Measurements from ENCODE around the gene PRDM1. TPM values are rescaled to one million over a fixed set of nuclear protein-coding genes. Genes with fewer than 3 reads are reported as not detected.

PRDM1 gene
- total RNA-seq, 1 donor from 2014 or later: 103 TPM

DNA sequence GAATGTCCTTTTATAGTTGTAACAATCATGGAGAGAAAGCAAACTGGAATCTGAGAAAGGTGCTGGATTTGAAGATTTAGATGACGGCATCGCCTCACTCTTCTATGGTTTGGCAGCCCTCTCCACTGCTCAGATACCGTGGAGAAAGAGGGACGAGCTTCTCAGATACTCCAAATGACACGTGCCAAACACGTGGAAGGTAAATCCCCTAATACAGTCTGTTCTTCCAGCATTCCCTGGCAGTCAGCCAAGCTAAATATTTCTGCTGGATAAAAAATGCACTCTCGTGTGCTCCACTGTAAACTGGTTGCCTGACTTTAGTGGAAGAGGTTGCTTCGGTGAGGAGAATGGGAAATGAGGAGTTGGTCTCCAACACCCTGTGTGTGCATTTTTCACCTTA lies 16.7 kb upstream of the PRDM1 start:
- intact Hi-C loops (cut with micrococcal nuclease): no loop called here

DNA sequence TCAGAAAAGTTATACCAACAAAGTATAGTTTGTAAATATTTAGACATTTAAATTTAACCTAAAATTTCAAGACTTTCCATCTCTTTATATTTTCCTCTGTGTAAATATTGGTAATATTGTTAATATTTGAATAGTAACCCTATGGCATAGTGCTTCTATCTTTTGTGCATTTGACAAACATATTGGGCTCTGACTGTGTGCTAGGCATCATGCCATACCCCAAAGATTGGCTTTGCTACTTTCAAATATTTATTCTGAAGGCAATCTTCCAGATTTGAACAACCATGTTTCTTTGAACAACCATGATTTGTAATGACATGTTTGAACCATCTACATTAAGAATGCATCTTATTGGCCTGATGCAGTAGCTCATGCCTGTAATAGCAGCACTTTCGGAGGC lies 15.5 kb upstream of the PRDM1 start:
- intact Hi-C loops (cut with micrococcal nuclease): no loop called here

GRCh38 chr6:106072501-106073090 lies 13.5 kb upstream of the PRDM1 start:
- intact Hi-C loops (cut with micrococcal nuclease): no loop called here

DNA sequence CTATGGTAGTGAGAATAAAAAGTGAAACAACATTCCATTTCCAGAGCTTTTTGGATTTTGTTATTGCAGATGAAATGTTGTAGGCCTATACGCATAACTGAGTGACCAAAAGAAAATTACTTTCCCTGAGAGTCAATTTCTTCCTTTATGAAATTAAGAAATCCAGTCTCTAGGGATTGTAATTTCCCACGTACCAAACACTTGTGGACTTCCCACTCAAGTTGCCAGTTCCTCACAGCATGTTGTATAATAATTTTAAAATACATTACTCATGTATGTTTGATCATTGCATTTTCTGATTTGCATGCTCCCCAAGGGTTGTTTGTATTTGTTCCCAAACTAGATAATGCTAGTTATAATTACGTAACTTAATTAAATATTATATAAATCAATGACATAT lies 12.0 kb upstream of the PRDM1 start:
- intact Hi-C loops (cut with micrococcal nuclease): no loop called here

DNA sequence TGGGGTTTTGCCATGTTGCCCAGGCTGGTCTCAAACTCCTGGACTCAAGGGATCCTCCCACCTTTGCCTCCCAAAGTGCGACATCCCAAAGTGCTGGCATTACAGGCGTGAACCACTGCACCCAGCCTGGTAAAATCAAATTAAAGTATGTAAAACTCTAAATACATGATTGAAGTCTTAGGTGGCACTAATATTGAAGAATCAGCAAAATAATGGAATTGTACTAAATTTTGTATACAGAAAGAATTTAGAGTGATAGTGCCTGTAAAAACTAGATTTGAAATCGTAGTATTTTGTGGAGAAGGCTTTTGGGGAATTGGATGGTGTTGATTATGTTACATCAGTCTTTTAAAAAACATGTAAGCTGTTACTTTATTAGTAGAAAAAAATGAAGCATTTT lies 10.0 kb upstream of the PRDM1 start:
- intact Hi-C loops (cut with micrococcal nuclease): no loop called here

- intact Hi-C loops (cut with micrococcal nuclease): no loop called here
Measured at GRCh38 chr6:106077170-106077569, 9.0 kb upstream of the PRDM1 start.

DNA sequence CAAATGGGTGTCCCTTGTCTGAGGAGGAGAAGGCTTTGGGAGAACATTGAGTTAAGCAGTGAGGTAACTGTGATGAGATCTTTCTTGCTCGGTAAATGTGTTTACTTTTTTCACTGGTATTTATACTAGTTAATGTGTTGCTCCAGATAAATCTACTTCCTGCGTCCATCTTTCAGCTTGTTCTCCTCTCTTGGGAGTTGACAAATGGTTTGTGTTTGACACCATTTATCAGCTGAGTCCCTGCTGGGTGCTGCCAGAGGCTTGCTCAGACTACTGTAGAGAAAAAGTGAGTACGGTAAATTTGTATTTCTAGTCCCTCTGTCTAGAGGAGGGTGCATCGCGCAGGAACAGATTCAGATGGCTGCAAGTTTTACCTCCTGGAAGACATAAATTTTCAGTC lies 8.3 kb upstream of the PRDM1 start:
- intact Hi-C loops (cut with micrococcal nuclease): no loop called here

- intact Hi-C loops (cut with micrococcal nuclease): no loop called here
Measured at GRCh38 chr6:106079961-106080762, 6.0 kb upstream of the PRDM1 start.

DNA sequence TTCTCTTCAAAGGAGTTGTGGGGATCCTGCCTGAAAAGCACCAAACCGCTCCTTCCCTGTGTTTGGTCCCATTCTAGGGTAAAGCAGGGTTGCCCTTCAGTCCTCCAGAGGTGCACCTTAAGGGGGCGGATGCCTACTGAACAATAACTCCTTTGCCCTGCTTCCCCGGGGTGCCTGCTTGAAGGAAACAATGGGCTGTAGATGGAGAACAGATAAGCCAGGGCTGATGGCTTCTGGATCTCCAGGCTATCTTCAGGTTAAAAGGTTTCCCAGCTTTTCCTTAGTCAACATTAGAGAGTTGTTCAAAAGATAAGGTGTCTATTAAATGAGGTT lies 5.4 kb upstream of the PRDM1 start:
- intact Hi-C loops (cut with micrococcal nuclease): no loop called here

GRCh38 chr6:106081715-106082114 lies 4.4 kb upstream of the PRDM1 start:
- intact Hi-C loops (cut with micrococcal nuclease): no loop called here

GRCh38 chr6:106082735-106083398 lies 3.3 kb upstream of the PRDM1 start:
- intact Hi-C loops (cut with micrococcal nuclease): no loop called here

DNA sequence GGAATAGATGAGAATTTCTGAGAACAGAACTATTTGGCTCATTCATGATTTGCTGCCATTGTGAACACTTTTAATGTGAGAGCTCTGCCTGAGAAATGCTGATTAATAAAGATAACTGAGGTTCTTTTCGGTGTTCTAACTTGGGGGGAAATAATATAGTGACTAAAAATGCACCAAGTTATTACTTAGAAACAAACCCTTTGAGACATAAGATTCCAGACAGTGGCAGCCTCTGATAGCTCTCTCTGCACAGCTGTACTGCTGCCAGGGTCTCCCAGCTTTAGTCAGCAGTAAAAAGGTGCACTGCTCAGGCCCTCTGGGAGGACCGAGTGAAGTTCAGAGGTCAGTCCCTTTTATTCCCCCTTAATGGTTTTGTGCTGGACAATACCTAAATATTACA lies 2.5 kb upstream of the PRDM1 start:
- intact Hi-C loops (cut with micrococcal nuclease): no loop called here

GRCh38 chr6:106084106-106084988 lies 1.8 kb upstream of the PRDM1 start:
- intact Hi-C loops (cut with micrococcal nuclease): no loop called here

DNA sequence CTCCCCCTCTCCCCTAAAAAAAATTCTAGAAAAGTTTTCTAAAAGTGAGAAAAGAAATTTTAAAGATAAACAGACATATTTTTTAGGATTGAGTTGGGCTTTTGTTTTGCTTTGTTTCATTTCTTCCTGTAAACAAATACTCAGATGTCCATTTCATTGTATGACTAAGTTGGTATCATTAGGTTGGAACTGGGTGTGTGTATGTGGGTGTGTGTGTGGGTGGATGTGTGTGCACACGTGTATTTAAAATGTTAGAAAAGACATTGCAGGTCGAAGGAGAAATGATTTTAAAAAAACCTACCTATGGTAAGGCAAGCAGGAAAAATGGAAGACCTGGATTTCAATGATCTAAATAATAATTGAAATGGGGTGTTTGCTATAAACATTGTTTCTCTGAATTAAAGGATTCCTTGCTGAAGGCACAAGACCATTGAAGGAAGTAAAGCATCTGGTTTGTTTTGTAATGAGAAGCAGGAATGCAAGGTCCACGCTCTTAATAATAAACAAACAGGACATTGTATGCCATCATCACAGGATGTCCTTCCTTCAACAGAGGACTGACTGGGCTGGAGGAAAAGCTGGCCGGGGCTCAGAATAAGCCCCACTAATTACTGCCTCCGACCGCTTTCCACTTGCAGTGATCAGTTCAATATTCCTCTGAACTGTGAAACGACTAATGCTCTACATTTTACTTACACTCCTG lies 996 bp upstream of the PRDM1 start:
- intact Hi-C loops (cut with micrococcal nuclease): no loop called here

- intact Hi-C loops (cut with micrococcal nuclease): no loop called here
Measured at GRCh38 chr6:106085692-106085983, 498 bp upstream of the PRDM1 start.

- intact Hi-C loops (cut with micrococcal nuclease): loop anchor here (1.0 to 2.0 kb wide), 14 partner anchors 11 to 602 kb away; no protein-coding TSS in a partner anchor
Measured at GRCh38 chr6:106086814-106087175, 659 bp downstream of the PRDM1 start.

GRCh38 chr6:106087548-106088325 lies 1.6 kb downstream of the PRDM1 start:
- intact Hi-C loops (cut with micrococcal nuclease): loop anchor here (2.0 kb wide), 3 partner anchors 213 to 293 kb away; partner anchors contain the start of gene ATG5

DNA sequence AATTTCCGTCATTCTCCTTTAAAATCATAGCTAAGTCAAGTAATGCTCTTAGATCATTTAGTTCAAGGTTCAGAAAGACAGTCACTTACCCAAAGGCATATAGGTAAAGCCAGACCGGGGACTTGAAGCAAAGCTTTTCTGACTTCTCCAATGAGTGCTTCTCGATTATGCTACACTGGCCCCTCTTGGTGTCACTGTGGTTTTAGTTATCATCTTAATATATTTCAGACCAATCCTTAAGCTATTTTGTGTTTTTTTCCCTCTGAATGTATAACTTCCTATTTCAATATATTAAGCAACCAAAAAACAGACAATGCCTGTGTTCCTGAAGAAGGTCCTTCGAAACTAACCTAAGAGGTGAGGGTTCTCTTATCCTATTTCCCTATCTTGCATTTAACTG lies 3.9 kb downstream of the PRDM1 start:
- intact Hi-C loops (cut with micrococcal nuclease): loop anchor here (1.0 to 10.0 kb wide), 2 partner anchors 133 to 1985 kb away; partner anchors contain the start of gene OSTM1

DNA sequence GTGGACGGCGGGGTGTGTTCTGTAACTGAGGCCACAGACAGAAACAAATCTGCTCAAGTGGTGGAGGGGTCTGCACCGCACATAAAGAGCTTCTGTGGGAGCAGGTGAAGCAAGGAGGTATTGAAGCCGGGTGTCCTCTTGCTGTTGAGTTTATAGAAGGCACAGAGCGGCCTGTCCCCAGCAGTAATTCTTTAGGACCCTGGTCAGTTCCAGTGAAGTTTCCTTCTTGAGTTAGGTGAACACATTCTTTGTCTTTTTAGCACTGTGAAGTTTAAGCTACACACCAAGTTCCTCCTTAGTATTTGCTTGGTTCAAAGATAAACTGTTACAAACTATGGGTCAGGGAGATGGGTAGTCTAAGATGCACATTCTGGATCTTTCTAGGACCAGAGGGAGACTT lies 6.1 kb downstream of the PRDM1 start:
- intact Hi-C loops (cut with micrococcal nuclease): loop anchor here (10.0 kb wide), 1 partner anchor 1983 kb away; the partner anchor contains the start of gene OSTM1

- intact Hi-C loops (cut with micrococcal nuclease): loop anchor here (10.0 kb wide), 1 partner anchor 1980 kb away; the partner anchor contains the start of gene OSTM1
Measured at GRCh38 chr6:106094261-106094963, 8.3 kb downstream of the PRDM1 start.
